Muscle of back (tissue), 13 donors: ENCODE measurements around the gene FHIP1B. TPM values are rescaled to one million over a fixed set of nuclear protein-coding genes. Genes with fewer than 3 reads are reported as not detected.
A peak's percentile ranks its signal among the peaks of the same experiment; 100 is the strongest.
"Not testable (repeated sequence)": the region's sequence is repeated elsewhere in the genome, so short reads cannot be mapped to it uniquely, and the experiment has no call there.

Experiments used
- DNase-seq, 3 donors: peaks; one replicate each; pipeline versions ENCODE4 v3.0.0 to v3.0.0-alpha.2; 2013
- long read RNA-seq, 9 donors: transcript quantifications; one replicate each; lab custom pipeline, GENCODE V29; 2026
- polyA plus RNA-seq, 10 donors: library from polyadenylated mRNA; unstranded; fragments of 120-200 nt; gene quantifications; one replicate each; pipeline ENCODE4 v1.2.1, GENCODE V29; 2013; ENCODE audit not compliant: insufficient read length in 10 of 10

FHIP1B gene
- polyA plus RNA-seq, result 10 to 100 TPM; 18.5 to 39.1 (median 23.5) TPM
- long read RNA-seq, donor 1, partial matches to known transcripts, result 0 of 3 reads
- long read RNA-seq, donor 1, other reads (novel, unspliced or antisense), result 0 of 3 reads
- long read RNA-seq, donor 2, partial matches to known transcripts, result 0 of 2 reads
- long read RNA-seq, donor 2, other reads (novel, unspliced or antisense), result 0 of 2 reads
- long read RNA-seq, donor 3, result 0 reads
- long read RNA-seq, donor 4, result 0 reads
- long read RNA-seq, donor 5, partial matches to known transcripts, result 0 of 1 reads
- long read RNA-seq, donor 5, other reads (novel, unspliced or antisense), result 0 of 1 reads
- long read RNA-seq, donor 6, partial matches to known transcripts, result 0 of 3 reads
- long read RNA-seq, donor 6, other reads (novel, unspliced or antisense), result 0 of 3 reads
- long read RNA-seq, donor 7, partial matches to known transcripts, result 0 of 3 reads
- long read RNA-seq, donor 7, other reads (novel, unspliced or antisense), result 0 of 3 reads
- long read RNA-seq, donor 8, result 0 reads
- long read RNA-seq, donor 9, result 0 reads

- peak; percentile 100 for DNase-seq
Observed at GRCh38 chr11:6234387-6235107, at the start of gene FHIP1B. Gene FHIP1B, minus strand, starts transcription at chr11:6234636. Its CDS starts 10,120 bp downstream, at chr11:6224516.

GRCh38 chr11:6283453-6284023 lies 49.1 kb upstream of the FHIP1B start:
- DNase-seq, result no peak

GRCh38 chr11:6280809-6281208 lies 46.4 kb upstream of the FHIP1B start:
- not testable (repeated sequence) for DNase-seq

GRCh38 chr11:6273188-6273587 lies 38.8 kb upstream of the FHIP1B start:
- DNase-seq, result peak in 1 of 3 donors; percentile 17

GRCh38 chr11:6271598-6271997 lies 37.2 kb upstream of the FHIP1B start:
- no peak for DNase-seq

GRCh38 chr11:6270584-6271246 lies 36.3 kb upstream of the FHIP1B start:
- DNase-seq, result no peak

GRCh38 chr11:6269994-6270393 lies 35.6 kb upstream of the FHIP1B start:
- no peak for DNase-seq

- no peak for DNase-seq
Observed at GRCh38 chr11:6268820-6269219, 34.4 kb upstream of the FHIP1B start.

- DNase-seq, result no peak
Observed at GRCh38 chr11:6263662-6264061, 29.2 kb upstream of the FHIP1B start.

- DNase-seq, result no peak
Observed at GRCh38 chr11:6260207-6260726, 25.8 kb upstream of the FHIP1B start.

- DNase-seq, result peak in 1 of 3 donors; percentile 17
Observed at GRCh38 chr11:6258571-6259081, 24.2 kb upstream of the FHIP1B start.

- no peak for DNase-seq
Observed at GRCh38 chr11:6258141-6258540, 23.7 kb upstream of the FHIP1B start.

GRCh38 chr11:6253197-6253596 lies 18.8 kb upstream of the FHIP1B start:
- no peak for DNase-seq

- DNase-seq, result no peak
Observed at GRCh38 chr11:6251990-6252473, 17.6 kb upstream of the FHIP1B start.

GRCh38 chr11:6251120-6251733 lies 16.8 kb upstream of the FHIP1B start:
- DNase-seq, result peak; percentile 51 to 84 (median 64)

GRCh38 chr11:6249770-6250555 lies 15.5 kb upstream of the FHIP1B start:
- no peak for DNase-seq

GRCh38 chr11:6248897-6249296 lies 14.5 kb upstream of the FHIP1B start:
- not testable (repeated sequence) for DNase-seq

- DNase-seq, result peak in 1 of 3 donors; percentile 24
Observed at GRCh38 chr11:6248248-6248647, 13.8 kb upstream of the FHIP1B start.

GRCh38 chr11:6245536-6245935 lies 11.1 kb upstream of the FHIP1B start:
- no peak for DNase-seq

GRCh38 chr11:6241316-6241715 lies 6.9 kb upstream of the FHIP1B start:
- no peak for DNase-seq
